BLaER1 (cell line): ENCODE data around the gene ENOSF1.

Experiments used
- H3K27ac ChIP-seq: shearing (Covaris generic); formaldehyde crosslinking; 2 replicates; pipeline ENCODE4 v1.8.1; 2022
- H3K27me3 ChIP-seq: shearing (Covaris generic); formaldehyde crosslinking; 2 replicates; pipeline ENCODE4 v1.8.1; 2022
- H3K36me3 ChIP-seq: shearing (Covaris generic); formaldehyde crosslinking; 2 replicates; pipeline ENCODE4 v1.8.1; 2022
- H3K4me1 ChIP-seq: shearing (Covaris generic); formaldehyde crosslinking; 2 replicates; pipeline ENCODE4 v1.8.1; 2022
- H3K4me2 ChIP-seq: shearing (Covaris generic); formaldehyde crosslinking; 2 replicates; pipeline ENCODE4 v1.8.1; 2022
- H3K4me3 ChIP-seq: shearing (Covaris generic); formaldehyde crosslinking; 2 replicates; pipeline ENCODE4 v1.8.1; 2022
- H3K9ac ChIP-seq: shearing (Covaris generic); formaldehyde crosslinking; 2 replicates; pipeline ENCODE4 v1.8.1; 2022
- H3K9me3 ChIP-seq: shearing (Covaris generic); formaldehyde crosslinking; 2 replicates; pipeline ENCODE4 v1.8.1; 2022
- H4K20me1 ChIP-seq: shearing (Covaris generic); formaldehyde crosslinking; 2 replicates; pipeline ENCODE4 v1.8.1; 2022
- Cebpa-rat ChIP-seq: shearing (Covaris generic); IDR thresholded peaks from 2 replicates; pipeline ENCODE4 v1.8.1; 2022

Gene ENOSF1

GRCh38 chr18:673769-674168, 38.7 kb downstream of the ENOSF1 start:
- peaks cover 22% of the 10 kb centered on the region; the same call in 1 of the 2 replicates for H4K20me1 ChIP-seq
- H3K36me3 ChIP-seq, result peaks cover 97% of the 10 kb centered on the region
- TF ChIP-seq Cebpa-rat, result no peak

DNA sequence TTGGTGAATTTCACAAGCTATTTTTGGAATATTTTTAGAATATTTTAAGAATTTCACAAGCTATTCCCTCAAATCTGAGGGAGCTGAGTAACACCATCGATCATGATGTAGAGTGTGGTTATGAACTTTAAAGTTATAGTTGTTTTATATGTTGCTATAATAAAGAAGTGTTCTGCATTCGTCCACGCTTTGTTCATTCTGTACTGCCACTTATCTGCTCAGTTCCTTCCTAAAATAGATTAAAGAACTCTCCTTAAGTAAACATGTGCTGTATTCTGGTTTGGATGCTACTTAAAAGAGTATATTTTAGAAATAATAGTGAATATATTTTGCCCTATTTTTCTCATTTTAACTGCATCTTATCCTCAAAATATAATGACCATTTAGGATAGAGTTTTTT, 39.1 kb downstream of the ENOSF1 start:
- peaks cover 27% of the 10 kb centered on the region; the same call in 1 of the 2 replicates for H4K20me1 ChIP-seq
- no peaks in the 10 kb centered on the region for H3K27me3 ChIP-seq
- H3K27ac ChIP-seq, result no peak overlapping the region
- TF ChIP-seq Cebpa-rat, result no peak
- no peaks in the 10 kb centered on the region for H3K4me1 ChIP-seq
- no peaks in the 10 kb centered on the region for H3K9me3 ChIP-seq
- H3K9ac ChIP-seq, result no peak overlapping the region
- peaks cover 98% of the 10 kb centered on the region for H3K36me3 ChIP-seq
- H3K4me2 ChIP-seq, result no peak overlapping the region
- H3K4me3 ChIP-seq, result no peak overlapping the region

More at GRCh38 chr18:673769-674168, 38.7 kb downstream of the ENOSF1 start:
- no peak overlapping the region for H3K4me3 ChIP-seq
- no peak overlapping the region for H3K4me2 ChIP-seq
- H3K4me1 ChIP-seq, result no peaks in the 10 kb centered on the region
- H3K9me3 ChIP-seq, result no peaks in the 10 kb centered on the region
- H3K9ac ChIP-seq, result no peak overlapping the region
- no peaks in the 10 kb centered on the region for H3K27me3 ChIP-seq
- no peak overlapping the region for H3K27ac ChIP-seq

- peaks cover 96% of the 10 kb centered on the region for H3K36me3 ChIP-seq
- no peaks in the 10 kb centered on the region for H3K9me3 ChIP-seq
- H3K4me3 ChIP-seq, result no peak overlapping the region
- H3K4me1 ChIP-seq, result no peaks in the 10 kb centered on the region
- no peaks in the 10 kb centered on the region for H3K27me3 ChIP-seq
- no peak overlapping the region for H3K4me2 ChIP-seq
- no peak overlapping the region for H3K9ac ChIP-seq
- H4K20me1 ChIP-seq, result peaks cover 41% of the 10 kb centered on the region
- no peak overlapping the region for H3K27ac ChIP-seq
- TF ChIP-seq Cebpa-rat, result no peak
Measured at GRCh38 chr18:671405-671804, 41.0 kb downstream of the ENOSF1 start.

DNA sequence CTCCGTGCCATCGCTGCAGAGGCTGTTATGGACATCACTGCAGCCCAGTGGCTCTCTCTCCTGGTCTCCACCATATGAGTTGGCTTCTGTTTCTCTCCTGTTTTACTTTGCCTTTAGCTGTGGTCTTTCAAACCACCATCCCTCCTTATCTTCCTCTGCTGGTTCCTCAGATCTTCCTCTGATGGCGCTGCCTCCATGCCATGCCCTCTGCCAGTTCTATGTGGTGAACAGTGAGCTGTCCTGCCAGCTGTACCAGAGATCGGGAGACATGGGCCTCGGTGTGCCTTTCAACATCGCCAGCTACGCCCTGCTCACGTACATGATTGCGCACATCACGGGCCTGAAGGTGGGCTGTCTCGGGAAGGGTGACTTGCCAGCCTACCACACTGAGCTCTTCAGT, 41.9 kb downstream of the ENOSF1 start:
- Histone ChIP-seq H3K9ac (no peak overlapping the region), H3K4me2 (no peak overlapping the region), H3K4me1 (no peaks in the 10 kb centered on the region), H4K20me1 (peaks cover 46% of the 10 kb centered on the region), H3K9me3 (no peaks in the 10 kb centered on the region), H3K4me3 (no peak overlapping the region), H3K27me3 (no peaks in the 10 kb centered on the region), H3K36me3 (peaks cover 93% of the 10 kb centered on the region), H3K27ac (no peak overlapping the region)
- TF ChIP-seq Cebpa-rat, result no peak

DNA sequence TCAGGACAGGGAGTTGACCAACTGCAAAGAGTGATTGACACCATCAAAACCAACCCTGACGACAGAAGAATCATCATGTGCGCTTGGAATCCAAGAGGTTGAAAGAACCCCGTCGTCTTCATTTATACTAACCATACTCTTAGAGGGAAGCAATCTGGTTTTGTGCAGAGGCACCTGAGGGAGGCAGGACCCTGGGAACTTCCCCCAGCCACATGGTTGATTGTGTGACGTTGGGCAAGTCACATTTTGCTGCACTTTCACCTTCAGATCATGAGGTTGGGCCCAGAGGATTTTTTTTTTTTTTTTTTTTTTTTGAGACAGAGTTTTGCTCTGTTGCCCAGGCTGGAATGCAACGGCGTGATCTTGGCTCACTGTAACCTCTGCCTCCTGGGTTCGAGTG, 43.4 kb downstream of the ENOSF1 start:
- Histone ChIP-seq H3K9ac (no peak overlapping the region), H3K36me3 (peaks cover 78% of the 10 kb centered on the region), H3K27ac (no peak overlapping the region), H4K20me1 (peaks cover 46% of the 10 kb centered on the region), H3K27me3 (no peaks in the 10 kb centered on the region), H3K9me3 (no peaks in the 10 kb centered on the region), H3K4me3 (no peak overlapping the region), H3K4me2 (no peak overlapping the region), H3K4me1 (no peaks in the 10 kb centered on the region)
- TF ChIP-seq Cebpa-rat, result no peak

GRCh38 chr18:668260-668659, 44.2 kb downstream of the ENOSF1 start:
- Histone ChIP-seq H3K27ac (no peak overlapping the region), H3K4me2 (no peak overlapping the region), H3K4me1 (no peaks in the 10 kb centered on the region), H3K9ac (no peak overlapping the region), H3K36me3 (peaks cover 70% of the 10 kb centered on the region), H3K4me3 (no peak overlapping the region), H4K20me1 (peaks cover 46% of the 10 kb centered on the region), H3K27me3 (no peaks in the 10 kb centered on the region), H3K9me3 (no peaks in the 10 kb centered on the region)
- no peak for TF ChIP-seq Cebpa-rat

DNA sequence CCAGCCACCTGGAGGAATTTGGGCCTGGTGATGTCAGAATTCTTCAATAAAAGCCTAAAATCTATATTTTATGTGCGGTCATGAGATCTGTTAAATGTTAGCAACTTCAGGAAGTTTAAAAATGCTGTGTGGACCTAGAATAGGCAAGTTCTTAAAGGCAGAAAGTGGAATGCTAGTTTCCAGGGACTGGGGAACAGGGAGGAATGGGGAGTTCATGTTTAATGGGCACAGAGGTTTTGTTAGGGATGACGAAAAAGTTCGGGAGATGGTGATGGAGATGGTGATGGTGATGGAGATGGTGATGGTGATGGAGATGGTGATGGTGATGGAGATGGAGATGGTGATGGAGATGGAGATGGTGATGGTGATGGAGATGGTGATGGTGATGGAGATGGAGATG, 45.8 kb downstream of the ENOSF1 start:
- Histone ChIP-seq H3K9ac (no peak overlapping the region), H3K36me3 (peaks cover 62% of the 10 kb centered on the region), H4K20me1 (peaks cover 43% of the 10 kb centered on the region), H3K27me3 (no peaks in the 10 kb centered on the region), H3K27ac (no peak overlapping the region), H3K4me2 (no peak overlapping the region), H3K4me3 (no peak overlapping the region), H3K9me3 (peaks cover 8% of the 10 kb centered on the region), H3K4me1 (no peaks in the 10 kb centered on the region)
- no peak for TF ChIP-seq Cebpa-rat

GRCh38 chr18:666177-666576, 46.3 kb downstream of the ENOSF1 start:
- Histone ChIP-seq H3K36me3 (peaks cover 62% of the 10 kb centered on the region), H3K9ac (no peak overlapping the region)

GRCh38 chr18:662197-662596, 50.2 kb downstream of the ENOSF1 start:
- H3K36me3 ChIP-seq, result peaks cover 44% of the 10 kb centered on the region
- H3K27me3 ChIP-seq, result no peaks in the 10 kb centered on the region
- no peak overlapping the region for H3K27ac ChIP-seq
- peaks cover 9% of the 10 kb centered on the region for H4K20me1 ChIP-seq
- peaks cover 27% of the 10 kb centered on the region for H3K9me3 ChIP-seq
- peaks cover 11% of the 10 kb centered on the region for H3K4me1 ChIP-seq
- peak overlapping the region; percentile 11; the same call in 1 of the 2 replicates for H3K4me3 ChIP-seq
- no peak for TF ChIP-seq Cebpa-rat
- H3K9ac ChIP-seq, result no peak overlapping the region
- no peak overlapping the region for H3K4me2 ChIP-seq

More at GRCh38 chr18:666177-666576, 46.3 kb downstream of the ENOSF1 start:
- H3K27me3 ChIP-seq, result no peaks in the 10 kb centered on the region
- peaks cover 13% of the 10 kb centered on the region for H3K9me3 ChIP-seq
- TF ChIP-seq Cebpa-rat, result no peak
- no peak overlapping the region for H3K27ac ChIP-seq
- no peaks in the 10 kb centered on the region for H3K4me1 ChIP-seq
- H3K4me2 ChIP-seq, result no peak overlapping the region
- H4K20me1 ChIP-seq, result peaks cover 38% of the 10 kb centered on the region
- no peak overlapping the region for H3K4me3 ChIP-seq

DNA sequence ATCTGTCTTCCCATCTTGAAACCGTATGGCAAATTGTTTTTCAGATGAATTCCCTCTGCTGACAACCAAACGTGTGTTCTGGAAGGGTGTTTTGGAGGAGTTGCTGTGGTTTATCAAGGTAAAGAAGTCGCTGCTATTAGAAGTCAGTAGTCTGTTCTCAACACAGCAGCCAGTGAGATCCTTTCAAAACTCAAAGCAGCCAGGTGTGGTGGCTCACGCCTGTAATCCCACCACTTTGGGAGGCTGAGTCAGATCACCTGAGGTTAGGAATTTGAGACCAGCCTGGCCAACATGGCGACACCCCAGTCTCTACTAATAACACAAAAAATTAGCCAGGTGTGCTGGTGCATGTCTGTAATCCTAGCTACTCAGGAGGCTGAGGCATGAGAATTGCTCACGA, 52.8 kb downstream of the ENOSF1 start:
- no peaks in the 10 kb centered on the region for H3K27me3 ChIP-seq
- no peaks in the 10 kb centered on the region for H4K20me1 ChIP-seq
- H3K4me1 ChIP-seq, result peaks cover 22% of the 10 kb centered on the region
- peak overlapping the region; percentile 97; the same call in 1 of the 2 replicates for H3K9ac ChIP-seq
- peak overlapping the region; percentile 76 for H3K4me2 ChIP-seq
- H3K9me3 ChIP-seq, result peaks cover 27% of the 10 kb centered on the region
- TF ChIP-seq Cebpa-rat, result no peak
- peaks cover 35% of the 10 kb centered on the region for H3K36me3 ChIP-seq
- peak overlapping the region; percentile 96 for H3K4me3 ChIP-seq
- no peak overlapping the region; the same call in 1 of the 2 replicates for H3K27ac ChIP-seq
